OCI-LY1 (cell line): Measurements from ENCODE around the gene SHROOM2.

ENCODE experiments used
- EZH2 ChIP-seq: fragments of 200-600 bp; sonication (generic), shearing (Covaris generic); IDR thresholded peaks from 2 replicates; pipeline ENCODE4 v1.8.0; 2017; ENCODE audit warnings: borderline replicate concordance, mixed run types, mild to moderate bottlenecking, antibody characterized with exemption, low read length, moderate library complexity, mixed read lengths
- TF ChIP-seq, protein P1 (sequence below): fragments of 200-600 bp; sonication (generic), shearing (Covaris generic); IDR thresholded peaks from 2 replicates; pipeline ENCODE4 v1.5.1; 2017; ENCODE audit warnings: mild to moderate bottlenecking, antibody characterized with exemption, low read length, moderate library complexity, mixed read lengths

DNA sequence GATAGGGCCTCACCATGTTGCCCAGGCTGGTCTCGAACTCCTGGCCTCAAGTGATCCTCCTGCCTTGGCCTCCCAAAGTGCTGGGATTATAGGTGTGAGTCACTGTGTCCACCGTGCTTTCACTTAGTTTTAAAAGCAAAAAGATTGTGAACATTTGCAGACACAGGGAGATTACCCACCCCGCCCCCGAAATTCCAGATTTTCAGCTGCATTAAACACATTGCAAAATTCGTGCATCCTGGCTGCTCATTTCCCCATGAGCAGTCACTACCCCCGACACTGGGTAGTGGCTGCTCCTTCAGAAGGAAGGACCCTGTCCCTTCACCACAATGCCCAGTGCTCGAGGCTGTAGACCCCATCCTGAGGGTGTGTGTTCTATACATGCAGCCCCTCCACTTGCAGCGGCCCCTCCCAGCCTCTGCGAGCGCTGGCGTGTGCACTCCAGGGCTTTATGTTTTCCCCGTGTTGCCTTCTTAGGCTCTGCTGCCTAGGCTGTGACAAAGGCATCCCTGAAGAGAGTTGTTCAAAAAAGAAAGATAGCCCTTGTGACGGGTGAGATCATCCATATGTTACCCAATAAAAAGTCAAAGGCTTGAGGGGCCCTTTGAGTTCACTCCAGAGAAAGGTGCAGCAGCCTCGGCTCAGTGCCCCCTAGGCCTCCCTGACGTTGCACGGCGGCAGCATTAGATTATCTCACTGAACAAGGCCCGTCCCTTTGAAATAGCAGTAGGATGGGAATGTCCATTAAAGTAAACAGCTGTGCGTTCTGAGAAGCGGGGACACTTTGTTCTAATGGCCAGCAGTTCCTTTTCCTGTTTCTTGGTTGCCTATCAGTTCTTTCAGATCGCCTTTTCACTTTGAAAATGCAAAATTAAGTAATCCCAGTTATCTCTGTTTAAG lies 71.6 kb downstream of the SHROOM2 start:
- TF ChIP-seq, protein P1, sequence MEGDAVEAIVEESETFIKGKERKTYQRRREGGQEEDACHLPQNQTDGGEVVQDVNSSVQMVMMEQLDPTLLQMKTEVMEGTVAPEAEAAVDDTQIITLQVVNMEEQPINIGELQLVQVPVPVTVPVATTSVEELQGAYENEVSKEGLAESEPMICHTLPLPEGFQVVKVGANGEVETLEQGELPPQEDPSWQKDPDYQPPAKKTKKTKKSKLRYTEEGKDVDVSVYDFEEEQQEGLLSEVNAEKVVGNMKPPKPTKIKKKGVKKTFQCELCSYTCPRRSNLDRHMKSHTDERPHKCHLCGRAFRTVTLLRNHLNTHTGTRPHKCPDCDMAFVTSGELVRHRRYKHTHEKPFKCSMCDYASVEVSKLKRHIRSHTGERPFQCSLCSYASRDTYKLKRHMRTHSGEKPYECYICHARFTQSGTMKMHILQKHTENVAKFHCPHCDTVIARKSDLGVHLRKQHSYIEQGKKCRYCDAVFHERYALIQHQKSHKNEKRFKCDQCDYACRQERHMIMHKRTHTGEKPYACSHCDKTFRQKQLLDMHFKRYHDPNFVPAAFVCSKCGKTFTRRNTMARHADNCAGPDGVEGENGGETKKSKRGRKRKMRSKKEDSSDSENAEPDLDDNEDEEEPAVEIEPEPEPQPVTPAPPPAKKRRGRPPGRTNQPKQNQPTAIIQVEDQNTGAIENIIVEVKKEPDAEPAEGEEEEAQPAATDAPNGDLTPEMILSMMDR: no peak
- no peak for TF ChIP-seq EZH2
